GM18858 (cell line): Measurements from ENCODE around the gene GPR146.
A peak's percentile ranks its signal among the peaks of the same experiment; 100 is the strongest.

Experiments
- ATAC-seq: cut with Tn5 transposase; IDR thresholded peaks from one replicate; pipeline ENCODE4 v1.9.1; 2021; ENCODE audit not compliant: unreplicated experiment

Gene GPR146

DNA sequence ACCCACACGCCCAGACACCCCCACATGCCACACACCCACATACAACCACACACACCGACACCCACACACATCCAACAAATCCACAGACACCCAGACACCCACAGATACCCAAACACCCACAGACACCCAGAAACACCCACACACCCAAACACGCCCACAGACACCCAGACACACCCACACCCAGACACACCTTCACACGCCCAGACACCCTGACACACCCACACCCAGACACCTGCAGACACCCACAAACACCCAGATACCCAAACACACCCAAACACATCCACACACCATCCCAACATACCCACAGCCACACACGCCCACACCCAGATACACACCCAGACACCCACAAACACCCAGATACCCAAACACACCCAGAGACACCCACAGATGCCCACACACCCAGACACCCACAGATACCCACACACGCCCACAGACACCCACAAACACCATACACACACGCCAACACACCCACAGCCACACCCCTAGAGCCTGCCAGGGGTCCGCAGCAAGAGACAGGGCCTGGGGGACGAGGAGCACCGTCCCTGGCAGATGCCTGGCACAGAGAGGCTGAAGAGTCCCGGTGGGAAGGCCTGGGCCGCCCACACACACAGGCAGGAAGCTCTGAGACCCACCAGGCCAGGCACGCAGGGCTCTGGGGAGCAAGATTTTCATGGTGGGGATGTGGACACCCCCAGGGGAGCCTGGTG, 32.9 kb upstream of the GPR146 start:
- no peak for ATAC-seq

DNA sequence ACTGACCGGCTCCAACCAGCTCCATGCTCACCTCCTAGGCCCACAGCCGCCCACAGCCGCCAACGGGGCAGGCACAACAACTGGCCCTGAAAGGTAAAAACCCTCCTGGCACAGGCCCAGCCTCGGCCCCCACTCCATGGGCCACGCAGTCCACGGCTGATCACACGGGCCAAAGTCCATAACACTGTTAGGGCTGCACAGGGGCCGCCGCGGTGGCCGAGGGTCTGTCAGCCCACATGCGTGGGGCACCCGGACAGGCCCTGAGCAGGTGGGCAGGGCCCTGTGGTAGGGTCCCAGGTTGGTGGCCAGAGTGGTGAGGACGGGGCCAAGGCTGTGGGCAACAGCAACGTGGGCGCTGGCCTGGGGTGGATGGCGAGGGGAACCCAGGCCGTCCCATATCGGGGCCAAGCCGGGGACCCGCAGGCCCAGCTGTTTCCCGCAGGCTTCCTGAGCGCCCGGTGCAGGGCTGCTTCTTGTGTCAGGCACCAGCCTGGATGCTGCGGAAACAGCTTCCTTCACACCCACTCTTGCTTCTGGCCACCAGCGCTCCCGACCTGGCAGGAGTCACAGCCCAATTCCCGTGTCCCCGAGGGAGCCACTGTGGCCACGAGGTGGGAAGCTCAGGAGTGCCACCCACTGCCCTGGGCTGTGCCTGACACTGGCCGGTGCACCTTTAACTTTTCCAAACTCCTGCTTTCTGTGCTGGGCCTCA, 32.2 kb upstream of the GPR146 start:
- ATAC-seq, result no peak

DNA sequence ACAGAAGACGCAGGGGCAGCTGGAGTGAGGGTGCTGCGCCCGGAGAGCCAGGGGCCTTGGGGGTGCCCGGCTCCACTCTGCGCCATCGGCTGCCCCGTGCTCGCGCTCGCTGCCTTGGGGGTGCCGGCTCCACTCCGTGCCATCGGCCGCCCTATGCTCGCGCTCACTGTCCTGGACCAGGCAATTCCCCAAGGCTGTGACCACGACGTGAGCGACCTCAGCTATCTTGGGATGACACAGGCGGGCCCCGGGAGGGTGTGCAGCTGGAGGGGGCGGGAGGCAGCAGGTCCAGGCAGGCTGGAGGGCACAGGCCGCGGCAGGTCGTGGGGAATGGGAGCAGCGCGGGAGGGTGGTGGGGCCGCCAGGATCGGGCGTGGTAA, 31.6 kb upstream of the GPR146 start:
- ATAC-seq, result no peak

DNA sequence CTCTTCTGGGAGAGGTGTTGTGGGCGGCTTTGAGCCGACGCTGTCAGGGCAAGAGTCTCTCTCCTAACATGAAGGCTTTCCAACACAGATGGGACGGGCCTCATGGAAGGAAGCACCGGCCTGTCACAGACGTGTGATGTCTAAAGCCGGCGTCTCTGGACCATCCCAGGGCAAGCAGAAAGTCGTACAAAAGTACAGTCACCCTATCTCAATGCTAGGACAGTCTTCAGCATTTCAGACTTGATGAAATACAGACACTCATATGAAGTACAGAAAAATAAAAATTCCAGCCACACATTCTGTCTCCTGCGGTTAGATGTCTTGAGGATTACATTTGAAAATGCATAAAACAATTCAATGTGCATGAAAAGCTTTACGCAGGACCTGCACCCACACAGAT, 30.8 kb upstream of the GPR146 start:
- no peak for ATAC-seq

DNA sequence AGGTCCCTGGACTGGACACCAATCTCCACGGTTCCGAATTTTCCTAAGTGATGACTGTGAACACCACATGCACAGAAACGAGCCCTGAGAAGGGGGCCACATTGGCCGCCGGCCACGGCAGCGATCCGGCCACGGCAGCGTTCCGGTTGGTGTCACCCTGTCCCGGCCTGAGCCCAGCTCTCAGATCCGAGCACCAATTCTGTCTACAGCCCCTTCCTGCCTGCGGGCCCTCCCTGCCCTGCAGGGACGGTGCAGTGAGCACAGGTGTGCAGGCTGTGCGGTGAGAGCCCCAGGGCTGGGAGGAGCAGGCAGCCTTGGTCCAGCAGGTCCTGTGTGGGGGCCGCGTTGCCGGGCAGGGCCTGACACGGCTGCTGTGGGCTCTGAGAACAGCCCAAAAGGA, 29.7 kb upstream of the GPR146 start:
- no peak for ATAC-seq

DNA sequence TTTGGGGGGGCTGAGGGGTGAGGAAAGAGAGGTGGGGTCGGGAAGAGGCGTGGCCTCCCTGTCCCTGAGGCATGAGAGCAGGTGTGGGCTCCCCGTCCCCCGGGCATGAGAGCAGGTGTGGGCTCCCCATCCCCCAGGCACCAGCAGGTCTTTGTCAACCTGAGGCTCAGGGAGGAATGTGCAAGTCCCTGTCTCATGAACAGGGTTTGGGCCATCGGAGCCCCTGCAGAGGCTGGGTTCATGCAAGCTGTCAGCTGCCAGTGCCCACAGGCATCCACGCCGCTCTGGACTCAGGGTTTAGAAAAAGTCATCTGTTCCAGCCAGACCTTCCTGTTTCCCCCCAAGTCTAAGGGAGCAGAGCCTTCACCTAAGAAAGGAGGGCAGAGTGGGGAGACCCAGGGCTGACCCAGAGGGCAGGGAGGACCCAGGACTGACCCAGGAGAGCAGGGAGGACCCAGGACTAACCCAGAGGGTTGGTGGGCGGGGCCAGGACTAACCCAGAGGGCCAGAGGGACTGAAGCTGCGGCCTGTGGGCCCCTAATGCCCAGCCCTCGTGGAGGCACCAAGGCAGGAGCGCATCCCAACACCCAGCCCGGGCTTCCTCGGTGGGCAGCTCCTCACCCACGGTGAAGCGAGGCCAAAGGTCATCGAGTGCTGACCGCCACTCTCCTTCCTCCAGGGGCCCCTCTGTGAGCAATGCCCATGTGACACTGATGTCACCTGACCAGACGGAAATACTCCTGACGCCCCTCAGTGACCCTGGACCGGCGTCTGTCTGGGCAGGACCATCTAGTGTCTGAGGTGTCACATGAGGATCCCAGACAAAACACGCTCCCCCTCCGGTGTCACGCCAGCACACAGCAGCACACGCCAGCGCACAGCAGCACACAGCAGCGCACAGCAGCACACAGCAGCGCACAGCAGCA, 28.9 kb upstream of the GPR146 start:
- no peak for ATAC-seq

DNA sequence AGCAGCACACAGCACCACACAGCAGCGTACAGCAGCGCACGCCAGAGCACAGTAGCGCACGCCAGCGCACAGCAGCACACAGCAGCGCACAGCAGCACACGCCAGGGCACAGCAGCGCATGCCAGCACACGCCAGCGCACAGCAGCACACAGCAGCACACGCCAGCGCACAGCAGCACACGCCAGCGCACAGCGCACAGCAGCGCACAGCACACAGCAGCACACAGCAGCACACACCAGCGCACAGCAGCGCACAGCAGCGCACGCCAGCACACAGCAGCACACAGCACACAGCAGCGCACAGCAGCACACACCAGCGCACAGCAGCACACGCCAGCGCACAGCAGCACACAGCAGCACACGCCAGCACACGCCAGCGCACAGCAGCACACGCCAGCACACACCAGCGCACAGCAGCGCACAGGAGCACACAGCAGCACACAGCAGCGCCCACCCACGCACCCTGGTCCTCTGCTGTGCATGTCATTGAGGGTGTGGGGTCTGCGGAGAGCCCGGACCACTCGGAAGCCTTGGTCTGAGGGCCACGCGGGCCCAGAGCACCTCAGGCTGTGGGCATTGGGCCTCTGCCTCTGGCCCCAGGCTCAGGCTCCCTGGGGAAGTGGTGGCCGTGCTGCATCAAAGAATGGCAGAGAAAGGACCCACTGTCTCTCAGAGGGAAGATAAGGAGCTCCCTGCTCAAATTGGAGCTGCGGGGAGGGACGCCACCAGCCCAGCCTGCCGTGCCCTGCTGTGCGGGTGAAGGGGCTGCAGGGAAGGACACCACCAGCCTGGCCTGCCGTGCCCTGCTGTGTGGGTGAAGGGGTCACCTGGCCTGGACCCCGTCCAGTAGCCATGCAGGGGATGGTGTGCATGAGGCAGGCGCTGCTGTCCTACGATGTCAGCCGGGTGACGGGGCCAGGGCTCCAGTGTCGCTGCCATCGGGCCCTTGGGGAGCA, 27.5 kb upstream of the GPR146 start:
- ATAC-seq, result no peak

DNA sequence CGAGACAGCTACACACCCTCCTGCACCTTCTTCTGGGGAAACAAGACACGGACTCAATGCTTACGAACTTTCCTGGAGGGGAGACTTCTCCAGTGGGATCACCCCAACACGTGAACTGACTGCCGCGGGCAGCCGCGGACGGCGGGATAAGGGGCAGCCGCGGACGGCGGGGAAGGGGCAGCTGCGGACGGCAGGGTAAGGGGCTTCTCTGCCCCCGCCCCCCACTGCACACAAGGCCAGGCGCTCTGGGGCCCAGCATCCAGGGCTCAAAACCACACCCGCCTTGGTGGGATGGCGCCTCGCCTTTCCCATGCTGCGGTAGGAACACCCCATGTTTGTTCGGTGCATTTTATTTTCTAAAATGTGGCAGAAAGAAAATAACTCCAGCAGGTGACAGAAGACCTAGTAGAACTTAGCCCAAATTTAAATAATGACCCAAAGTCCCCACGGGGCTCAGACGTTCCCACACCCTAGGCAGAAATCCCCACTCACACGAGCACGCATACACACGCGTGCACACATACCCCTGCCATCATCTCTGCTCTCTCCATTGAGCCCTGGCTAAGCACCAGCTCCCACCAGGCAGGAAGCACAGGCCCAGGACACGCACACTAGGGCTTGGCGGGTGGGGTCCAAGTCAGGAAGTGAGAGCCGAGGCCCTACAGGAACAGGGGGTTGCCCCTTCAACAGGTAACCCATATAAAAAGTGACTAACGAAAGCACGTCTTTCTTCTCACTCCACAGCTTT, 26.6 kb upstream of the GPR146 start:
- no peak for ATAC-seq

DNA sequence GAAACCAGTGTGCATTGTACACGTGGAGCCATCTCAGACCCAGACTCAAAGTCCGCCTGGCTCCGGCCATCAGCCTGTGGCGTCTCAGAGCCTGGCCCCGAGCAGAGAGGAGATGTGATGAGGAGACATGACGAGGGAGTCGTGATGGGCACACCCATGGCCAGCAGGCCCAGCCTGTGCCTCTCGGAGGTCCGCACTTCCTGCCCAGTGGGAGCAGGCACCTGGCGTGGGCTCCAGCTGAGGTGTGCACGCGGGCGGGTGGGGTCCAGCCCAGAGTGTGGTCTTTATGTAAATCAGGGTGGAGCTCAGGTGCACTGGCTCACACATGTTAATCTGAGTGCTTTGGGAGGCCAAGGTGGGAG, 26.0 kb upstream of the GPR146 start:
- ATAC-seq, result no peak

DNA sequence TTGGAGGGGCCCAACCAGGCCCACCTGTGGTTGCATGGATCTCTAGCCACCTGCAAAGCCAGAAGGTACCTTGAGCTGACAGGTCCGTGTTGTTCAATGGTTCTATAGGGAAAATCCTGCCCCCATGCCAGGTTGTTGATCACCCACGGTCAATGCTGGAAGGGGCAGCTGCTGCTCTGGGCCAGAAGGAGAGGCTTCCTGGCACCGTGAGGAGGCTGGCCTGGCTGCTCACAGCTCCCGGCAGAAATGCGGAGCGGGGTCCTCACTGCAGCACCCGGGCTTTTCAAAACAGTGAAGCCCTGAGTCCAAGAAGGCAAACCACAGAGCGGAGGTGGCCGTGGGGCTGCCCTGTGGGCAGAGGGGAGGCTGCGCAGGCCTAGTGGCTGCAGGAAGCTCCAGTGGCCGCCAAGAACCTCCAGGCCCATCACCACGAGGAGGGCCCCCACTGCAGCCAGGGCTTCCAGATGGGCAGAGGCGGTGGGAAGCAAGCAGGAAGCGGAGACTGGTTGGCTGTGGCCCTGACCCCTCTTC, 25.0 kb upstream of the GPR146 start:
- no peak for ATAC-seq

DNA sequence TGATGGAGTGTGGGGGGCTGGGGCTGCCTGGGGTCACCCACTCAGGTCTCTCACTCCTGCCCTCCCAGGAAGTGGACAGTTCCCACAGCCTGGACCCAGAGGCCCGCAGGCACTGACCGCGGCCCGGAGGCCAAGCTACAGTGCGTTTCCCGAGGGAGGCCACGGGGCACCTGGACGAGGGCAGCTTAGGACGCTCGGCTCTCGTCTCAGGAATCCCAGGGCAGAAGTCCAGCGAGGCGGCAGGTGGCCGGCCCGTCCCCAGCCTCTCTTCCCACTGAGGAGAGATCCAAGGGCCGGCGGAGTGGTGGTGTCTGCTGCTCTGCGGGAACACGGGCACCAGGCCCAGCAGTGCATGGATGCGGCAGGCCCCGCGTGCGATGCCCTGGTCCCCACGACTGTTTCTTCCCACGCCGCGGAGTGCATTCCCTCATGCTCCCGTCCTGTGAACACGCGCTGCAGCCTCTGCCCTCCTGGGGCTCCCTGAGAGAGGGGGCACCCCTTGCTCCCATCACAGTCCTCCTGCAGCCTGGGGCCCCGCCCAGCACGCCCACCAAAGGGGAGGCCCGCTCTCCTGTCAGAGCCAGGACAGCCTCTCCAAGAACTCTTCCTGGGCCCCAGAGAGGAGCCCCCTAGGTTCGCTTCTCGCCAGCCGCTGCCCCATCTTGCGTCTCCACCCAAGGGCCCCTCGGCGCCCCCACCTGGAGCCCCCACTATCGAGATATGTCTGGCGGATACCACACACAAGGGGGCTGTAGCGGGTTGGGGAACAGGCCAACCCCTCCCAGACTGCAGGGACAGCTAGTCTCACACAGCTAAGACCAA, 24.3 kb upstream of the GPR146 start:
- ATAC-seq, result no peak

DNA sequence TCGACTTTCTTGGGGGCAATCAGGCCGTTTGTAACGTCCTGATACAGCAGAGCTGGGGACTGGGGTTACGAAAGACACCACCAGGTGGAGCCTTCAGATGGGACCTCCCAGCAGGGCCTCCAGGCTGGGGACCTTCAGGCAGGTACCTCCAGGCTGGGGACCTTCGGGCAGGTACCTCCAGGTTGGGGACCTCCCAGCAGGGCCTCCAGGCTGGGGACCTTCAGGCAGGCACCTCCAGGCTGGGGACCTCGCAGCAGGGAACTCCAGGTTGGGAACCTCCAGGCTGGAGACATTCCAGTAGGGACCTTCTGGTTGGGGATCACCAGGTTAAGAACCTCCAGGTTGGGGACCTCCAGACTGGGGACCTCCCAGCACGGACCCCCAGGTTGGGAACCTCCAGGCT, 23.5 kb upstream of the GPR146 start:
- ATAC-seq, result no peak

DNA sequence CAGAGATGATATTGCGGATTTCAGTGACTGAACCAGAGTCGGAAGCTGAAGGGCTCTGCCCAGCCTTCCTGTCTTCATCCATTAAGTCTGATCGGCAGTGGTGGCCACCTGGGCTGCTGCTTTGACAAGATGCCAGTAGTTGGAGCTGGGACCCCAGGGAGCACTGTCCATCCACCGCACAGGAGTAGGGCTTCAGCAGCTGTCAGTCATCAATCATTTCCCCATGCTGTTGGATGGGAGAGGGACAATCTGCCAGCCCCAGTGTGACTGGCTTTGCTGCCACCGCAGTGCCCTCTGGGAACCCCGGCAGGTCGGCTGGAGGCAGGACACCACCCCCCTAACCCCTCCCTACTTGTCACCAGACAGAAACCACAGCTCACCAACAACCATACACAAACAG, 23.0 kb upstream of the GPR146 start:
- ATAC-seq, result no peak

DNA sequence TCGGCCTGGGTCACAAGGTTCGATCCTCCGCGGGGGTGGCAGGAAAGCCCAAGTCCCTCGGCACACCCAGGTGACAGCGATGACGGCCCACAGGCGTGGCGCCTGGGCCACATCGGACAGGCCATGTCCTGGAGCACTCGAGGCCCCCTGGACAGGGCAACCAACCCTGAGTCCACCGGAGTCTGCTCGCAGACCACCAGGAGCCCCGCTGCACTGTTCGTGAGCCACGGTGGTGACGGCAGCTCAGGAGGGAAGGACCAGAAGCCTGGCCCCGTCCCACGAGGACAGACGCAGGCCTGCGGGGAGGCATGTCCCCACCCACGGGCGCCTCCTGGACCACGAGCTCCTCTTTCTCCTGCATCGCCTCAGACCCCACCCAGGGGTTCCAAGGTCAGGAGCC, 22.4 kb upstream of the GPR146 start:
- ATAC-seq, result no peak

DNA sequence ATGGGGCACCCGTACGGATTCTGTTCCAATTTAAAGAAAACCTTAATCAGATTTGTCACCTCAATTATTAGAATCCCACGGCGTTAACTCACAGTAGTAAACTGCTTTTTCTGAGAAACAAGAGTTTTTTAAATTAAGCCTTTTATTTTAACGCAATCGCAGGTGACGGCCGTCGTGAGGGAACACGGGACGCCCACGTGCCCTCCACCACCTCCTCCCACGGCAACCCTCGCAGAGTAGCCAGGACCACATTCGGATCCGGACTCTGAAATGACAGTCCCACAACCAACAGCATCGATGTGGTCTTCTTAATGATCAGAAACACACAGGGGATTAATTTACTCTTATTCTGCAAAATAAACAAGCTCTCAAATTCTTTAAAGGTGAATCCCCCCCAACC, 22.0 kb upstream of the GPR146 start:
- ATAC-seq, result no peak

DNA sequence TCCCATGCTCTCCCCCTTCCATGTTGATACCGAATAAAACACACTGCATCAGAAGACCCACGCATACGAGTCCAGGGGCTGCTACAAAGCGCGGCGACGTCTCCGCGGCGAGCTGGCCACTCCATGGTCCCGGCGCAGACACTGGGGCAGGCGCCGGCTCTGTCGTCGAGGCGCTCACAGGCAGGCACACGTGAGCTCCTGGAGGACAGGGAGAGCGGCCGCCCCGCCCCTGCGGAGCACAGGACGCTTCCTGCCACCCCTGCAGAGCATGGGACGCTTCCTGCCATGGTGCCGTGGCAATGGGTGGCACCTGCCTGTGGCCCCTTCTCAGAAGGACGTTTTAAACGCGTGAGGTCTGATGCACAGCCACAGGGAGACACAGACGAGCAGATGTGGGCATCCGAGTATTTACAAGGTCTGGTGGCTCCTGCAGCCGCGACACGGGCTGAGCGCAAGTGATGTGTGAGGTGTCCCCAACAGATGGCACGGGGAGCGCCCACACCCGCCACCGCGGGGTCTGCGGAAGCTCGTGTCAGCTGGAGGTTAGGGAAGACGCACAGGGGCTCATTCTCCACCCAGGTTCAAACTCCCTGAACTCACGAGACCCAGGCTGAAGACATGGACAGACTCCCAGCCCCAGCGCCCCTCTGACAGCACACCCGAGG, 21.4 kb upstream of the GPR146 start:
- no peak for ATAC-seq

DNA sequence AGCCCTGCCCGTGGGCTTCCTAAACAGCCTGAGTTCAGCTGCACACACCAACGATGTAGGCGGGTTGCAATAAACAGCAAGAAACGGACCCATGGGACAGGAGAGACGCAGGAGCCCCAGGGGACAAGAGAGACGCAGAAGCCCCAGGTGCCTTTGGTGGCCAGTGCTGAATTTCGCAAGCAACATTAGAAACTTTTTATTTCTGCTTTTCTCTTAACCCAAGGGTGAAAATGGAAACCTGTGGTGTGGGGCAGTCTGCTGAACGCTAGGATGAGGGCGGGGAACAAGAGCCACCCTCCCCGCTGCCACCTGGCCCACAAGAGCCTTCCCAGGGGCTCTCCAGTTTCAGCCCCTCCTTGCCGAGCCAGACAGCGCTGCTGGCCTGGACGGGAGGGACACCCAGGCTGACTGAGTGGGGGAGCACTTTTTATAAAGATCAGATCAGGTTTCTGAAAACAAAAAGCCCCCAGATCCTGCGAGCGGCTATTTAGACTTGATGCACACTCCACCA, 20.0 kb upstream of the GPR146 start:
- ATAC-seq, result peak; percentile 36
